Activated CD8-positive, alpha-beta memory T cell treated with anti-CD3 and anti-CD28 coated beads, Interleukin-2, amount 50 U/mL, for 48 hours (primary cell): ENCODE data around the gene HES1.
"Not testable (repeated sequence)": the region's sequence is repeated elsewhere in the genome, so short reads cannot be mapped to it uniquely, and the experiment has no call there.

Source experiments
- DNase-seq: peaks from one replicate; pipeline ENCODE4 v3.0.0-alpha.2; 2020

HES1 gene, protein sequence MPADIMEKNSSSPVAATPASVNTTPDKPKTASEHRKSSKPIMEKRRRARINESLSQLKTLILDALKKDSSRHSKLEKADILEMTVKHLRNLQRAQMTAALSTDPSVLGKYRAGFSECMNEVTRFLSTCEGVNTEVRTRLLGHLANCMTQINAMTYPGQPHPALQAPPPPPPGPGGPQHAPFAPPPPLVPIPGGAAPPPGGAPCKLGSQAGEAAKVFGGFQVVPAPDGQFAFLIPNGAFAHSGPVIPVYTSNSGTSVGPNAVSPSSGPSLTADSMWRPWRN

DNA sequence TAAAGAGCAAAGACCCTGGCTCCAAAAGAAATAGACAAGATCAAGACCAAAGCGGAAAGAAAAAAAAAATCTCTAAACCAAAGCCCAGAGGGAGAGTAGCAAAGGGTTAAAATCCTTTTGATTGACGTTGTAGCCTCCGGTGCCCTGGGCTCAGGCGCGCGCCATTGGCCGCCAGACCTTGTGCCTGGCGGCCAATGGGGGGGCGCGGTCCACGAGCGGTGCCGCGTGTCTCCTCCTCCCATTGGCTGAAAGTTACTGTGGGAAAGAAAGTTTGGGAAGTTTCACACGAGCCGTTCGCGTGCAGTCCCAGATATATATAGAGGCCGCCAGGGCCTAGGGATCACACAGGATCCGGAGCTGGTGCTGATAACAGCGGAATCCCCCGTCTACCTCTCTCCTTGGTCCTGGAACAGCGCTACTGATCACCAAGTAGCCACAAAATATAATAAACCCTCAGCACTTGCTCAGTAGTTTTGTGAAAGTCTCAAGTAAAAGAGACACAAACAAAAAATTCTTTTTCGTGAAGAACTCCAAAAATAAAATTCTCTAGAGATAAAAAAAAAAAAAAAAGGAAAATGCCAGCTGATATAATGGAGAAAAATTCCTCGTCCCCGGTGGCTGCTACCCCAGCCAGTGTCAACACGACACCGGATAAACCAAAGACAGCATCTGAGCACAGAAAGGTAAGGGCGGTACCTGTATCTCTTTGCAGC is at the start of gene HES1:
Gene HES1, plus strand, starts transcription at position 343 of the 713 bp plus-strand sequence. Its CDS starts 233 bp downstream, at position 576.
- peak; percentile 69 for DNase-seq

DNA sequence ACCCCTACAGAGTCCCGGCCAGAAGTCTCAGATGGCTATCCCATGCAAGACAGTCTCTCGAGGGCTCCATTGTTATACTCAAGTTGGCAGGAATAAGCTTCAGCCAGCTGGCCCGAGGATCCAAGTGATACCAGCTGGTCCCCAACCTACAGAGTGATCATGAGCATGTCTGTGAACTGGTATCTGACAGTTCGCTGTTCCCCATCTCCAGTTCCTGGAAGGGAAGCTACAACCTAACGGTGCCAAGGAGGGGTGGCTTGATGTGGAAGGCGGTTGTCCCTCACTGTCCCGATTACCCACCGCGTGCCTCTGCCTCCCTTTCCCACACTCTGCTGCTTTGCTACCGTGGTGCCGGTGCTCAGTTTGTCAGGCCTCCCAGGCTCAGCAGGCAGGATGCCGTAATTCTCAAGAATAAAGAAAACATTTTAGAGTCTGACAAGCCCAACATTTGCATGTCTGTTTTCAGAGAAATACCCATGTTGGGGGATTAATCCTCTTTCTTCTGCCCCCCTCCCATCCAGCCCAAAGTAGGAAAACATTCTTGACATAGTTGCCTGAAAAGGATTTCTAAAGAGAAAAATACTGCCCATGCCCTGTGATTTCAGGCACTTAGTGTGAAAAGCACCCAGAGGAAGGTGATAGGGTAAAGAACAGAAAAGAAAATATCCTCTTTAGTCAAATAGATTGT is 49.4 kb upstream of the HES1 start:
- no peak for DNase-seq

DNA sequence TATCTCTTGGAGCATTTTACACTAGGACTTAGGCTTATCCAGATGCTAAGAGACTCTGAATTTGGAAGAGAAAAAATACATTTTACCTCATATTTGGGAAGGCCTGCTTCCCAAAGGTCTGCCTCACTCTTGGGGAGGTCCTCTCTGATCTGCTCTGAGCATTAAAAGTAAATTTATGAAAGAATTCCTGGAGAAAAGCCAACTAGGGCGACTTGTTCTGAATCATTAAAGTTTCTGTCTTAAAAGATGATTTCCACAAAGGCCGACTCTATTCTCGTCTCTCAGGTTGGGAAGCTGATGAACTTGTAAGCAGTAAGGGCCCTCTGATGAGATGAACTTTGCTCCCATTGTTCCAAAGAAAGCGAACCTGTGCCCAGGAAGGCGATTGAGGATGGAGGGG is 48.7 kb upstream of the HES1 start:
- DNase-seq: no peak

DNA sequence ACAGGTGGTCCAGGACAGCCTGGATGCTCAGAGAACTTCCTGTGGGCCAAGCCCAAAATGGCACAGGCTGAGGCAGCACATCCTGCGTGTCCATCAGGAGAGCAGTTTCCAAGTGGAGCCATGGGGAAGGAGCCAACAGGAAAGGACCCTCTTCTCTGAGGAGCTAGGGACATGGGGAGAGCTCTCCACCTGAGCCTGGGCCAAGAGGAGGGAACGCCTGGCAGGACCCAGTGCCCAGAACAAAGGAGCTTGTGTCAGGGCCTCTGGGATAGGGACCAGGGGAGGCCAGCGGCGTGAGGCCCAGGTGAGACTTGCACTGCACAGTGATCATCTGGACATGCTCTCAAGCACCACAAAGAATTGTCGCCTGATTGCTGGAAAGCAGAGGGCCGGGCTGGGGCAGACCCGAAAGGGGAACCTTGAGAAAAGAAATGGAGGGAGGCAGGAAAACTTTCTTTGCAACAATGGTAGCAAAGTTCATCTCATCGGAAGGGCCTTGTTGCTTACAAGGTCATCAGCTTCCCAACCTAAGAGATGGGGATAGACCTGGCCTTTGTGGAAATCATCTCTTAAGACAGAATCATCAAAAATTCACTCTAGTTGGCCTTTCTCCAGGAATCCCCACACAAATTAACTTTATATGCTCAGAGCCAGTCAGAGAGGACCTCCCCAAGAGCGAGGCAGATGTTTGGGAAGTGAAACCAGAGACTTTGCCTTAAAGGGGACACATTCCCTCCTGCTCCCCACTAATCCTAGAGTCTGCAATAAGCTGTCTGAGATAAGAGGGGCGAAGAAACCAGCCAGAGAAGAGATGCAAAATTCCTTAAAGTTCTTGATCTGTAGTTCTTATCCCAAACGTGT is 47.7 kb upstream of the HES1 start:
- DNase-seq: no peak

DNA sequence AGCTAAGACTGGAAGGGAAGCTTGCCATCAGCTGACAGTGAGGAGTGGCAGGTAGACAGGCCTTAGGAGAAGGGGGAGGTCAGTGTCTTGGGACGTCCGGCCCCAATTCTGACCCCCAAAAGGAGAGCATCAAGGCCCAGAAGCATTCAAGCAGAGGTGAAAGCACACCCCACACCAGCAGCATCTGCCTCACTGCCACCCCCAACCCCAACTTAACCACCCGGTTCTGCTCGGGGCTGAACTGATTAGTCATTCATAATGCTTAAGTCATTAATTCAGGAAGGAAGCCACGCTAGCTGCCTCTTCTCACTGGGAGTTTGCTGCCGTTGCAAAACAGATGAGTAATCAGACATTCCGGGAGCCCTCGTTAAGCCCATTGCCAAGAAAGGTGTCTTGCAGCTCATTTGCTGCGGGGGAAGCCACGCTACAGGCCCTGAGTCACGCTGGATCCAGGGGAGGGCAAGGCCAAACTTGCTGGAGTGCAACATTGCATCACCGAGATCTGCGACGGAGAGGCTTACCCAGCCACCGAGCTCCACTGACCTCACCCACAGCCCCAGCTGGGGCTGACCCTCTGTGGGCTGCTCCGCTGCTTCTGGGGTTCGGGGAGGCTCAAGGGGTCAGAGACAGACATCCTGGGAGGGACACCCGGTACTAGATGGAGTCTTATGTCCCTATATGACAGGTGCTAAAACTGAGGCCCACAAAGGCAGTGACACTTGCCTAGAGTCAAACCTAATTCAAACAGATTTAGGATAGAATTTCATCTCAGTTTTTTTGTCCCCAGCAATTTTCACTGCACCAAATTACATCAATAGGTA is 46.4 kb upstream of the HES1 start:
- no peak for DNase-seq

DNA sequence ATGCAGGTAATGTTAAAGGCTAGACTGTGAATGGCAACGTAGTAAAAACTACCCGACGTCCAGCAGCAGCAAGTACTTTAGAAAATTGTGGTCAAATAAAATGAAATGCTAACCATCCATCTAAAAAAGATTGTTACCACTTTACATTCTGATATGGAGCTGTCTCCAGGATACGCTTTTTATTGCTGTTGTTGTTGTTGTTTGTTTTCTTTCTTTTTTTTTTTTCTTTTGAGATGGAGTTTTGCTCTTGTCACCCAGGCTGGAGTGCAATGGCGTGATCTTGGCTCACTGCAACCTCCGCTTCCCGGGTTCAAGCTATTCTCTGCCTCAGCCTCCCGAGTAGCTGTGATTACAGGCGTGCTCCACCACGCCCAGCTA is 45.8 kb upstream of the HES1 start:
- DNase-seq: not testable (repeated sequence)

DNA sequence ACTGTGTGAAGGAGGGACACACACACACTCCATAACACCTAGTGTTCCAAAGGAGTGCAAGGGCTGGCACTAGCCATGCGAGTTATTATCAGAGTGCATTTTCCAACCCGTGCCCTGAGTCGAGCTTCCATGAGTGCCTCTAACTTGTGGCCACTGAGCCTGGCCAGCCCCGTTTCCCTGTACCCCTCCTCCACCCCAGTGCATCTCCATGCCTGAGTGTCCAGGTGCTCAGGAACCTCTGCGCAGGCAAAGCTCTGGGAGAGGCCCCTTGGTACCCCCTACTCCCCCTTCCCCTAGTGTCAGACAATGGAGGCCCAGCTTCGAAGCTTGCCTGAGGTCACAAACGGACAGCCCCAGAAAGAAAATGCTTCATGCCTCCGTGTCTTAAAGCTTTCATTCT is 45.2 kb upstream of the HES1 start:
- DNase-seq: no peak

DNA sequence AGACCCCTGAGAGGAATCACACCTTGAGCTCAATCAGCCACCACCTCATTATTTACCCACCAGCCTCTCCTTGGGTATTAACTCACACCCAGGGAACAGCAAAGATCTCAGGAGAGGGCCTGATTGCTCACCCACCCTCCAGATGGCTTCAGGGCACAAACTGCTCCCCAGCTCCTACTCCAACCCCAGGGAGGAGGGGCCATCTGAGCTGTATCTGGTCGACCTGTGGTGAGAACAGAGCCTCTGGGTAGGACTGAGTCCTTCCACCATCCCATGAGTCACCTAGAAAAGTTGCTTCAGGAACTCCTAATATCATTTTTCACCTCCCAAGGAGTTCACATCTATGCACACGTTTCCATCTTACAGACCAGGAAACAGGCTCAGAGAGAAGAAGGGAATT is 44.8 kb upstream of the HES1 start:
- no peak for DNase-seq

DNA sequence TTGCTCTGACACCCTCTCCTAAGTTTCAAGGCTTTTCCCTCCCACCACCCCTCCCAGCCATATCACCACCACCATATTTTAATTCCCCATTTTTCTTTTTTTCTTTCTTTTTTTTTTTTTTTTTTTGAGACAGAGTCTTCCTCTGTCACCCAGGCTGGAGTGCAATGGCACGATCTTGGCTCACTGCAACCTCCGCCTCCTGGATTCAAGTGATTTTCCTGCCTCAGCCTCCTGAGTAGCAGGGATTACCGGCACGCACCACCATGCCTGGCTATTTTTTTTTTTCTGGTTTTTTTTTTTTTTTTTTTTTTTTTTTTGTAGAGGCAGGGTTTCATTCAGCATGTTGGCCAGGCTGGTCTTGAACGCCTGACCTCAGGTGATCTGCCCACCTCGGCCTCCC is 44.1 kb upstream of the HES1 start:
- not testable (repeated sequence) for DNase-seq

DNA sequence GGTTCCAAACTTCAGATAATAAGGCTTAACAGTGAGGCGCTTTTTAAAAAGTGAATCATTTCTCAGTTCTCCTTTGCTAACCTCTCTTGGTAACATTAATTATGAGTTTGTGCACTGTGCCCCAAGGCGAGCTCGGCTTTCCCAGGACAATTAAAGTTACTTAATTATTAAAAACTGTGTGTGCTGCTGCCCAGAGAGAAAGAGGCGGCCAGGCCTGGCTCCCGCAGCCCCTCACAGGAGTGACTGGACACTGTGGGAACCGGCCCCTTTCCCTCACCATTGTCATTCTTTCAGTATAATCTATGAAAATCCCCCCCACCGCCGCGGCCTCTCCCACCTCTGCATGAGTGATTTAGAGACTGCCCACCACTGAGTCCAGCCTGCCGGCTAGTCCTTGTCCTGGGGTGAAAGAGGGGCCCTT is 43.1 kb upstream of the HES1 start:
- no peak for DNase-seq

DNA sequence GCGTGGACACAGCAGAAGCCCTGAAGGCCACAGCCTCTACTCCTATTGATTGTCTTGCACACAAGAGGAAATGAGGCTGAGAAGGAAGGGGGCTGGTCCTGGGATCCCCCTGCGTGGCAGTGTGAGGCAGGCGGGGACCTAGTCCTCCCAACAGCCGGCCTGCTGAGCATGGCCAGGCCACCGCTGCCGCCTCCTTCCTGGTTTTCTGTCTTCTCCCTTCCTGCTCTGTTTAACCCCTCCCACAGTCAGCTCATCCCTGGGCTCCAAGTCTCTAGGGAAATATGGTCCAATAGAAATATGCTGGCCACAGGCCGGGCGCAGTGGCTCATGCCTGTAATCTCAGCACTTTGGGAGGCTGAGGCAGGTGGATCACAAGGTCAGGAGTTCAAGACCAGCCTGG is 42.1 kb upstream of the HES1 start:
- no peak for DNase-seq

DNA sequence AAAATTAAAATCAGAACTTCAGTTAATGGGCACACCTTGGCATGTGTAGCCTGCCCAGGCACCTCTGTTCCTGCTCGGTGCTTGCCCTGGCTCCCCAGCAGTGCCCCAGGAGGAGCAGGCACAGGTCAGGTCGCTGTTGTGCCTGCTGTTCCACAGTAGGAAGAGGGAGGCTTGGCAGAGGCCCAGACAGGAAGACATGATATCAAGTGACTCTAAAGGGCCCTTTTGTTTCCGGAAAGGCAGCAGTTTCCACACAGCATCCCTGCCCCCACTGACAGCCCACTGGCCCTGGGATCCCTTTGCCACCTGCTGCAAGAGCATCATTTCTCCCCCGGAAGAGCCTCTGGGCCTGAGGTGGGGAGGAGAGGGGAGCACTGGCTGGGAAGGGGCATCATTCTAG is 40.5 kb upstream of the HES1 start:
- no peak for DNase-seq

DNA sequence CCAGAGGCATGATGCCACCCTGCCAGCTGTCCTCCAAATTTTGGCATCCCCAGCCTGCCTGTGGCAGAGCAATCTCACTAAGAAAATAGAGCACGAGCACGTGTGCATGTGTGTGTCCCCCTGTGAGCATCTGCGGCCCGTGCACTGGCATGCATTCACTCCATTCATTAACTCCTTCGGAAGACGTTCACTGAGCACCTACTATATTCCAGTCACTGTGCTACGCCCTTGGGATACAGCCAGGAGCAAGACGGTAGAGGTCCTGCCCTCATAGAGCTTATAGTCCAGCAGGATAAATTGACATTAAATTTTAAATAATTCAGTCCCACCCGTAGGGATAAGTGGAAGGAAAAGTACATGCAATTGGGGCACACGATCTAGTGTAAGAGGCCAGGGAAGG is 40.0 kb upstream of the HES1 start:
- no peak for DNase-seq

DNA sequence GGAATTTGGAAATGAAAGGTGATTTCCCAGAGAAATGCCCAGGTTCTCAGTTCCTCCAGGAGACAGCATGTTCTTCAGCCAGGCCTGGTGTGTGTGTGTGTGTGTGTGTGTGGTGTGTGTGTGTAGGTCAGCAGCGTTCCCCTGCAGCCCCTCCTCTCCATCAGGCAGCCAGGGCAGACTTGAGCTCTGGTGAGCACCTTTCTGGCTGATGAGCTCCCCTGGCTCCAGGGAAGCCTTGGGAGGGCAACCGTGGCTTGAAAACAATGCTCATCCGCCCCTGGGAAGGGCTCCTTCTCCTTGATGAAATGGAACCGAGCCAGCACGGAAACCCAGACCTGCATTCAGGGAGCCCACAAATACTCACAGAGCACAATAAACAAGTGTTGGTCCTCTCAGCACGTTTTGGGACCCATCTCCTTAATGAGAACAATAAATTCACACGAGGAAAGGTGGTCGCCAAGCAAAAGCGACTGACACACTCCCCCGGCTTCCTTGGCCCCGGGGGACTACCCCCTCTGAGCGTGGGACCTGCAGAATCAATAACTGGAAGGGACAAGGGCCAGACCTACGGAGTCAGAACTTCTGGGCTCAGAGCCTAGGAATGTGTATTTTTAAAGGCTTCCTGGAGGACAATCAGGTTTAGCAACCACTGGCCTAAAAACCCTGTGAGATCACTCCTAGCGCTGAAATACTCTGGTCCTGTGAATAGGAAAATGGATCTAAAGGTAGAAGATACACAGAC is 38.6 kb upstream of the HES1 start:
- DNase-seq: no peak

DNA sequence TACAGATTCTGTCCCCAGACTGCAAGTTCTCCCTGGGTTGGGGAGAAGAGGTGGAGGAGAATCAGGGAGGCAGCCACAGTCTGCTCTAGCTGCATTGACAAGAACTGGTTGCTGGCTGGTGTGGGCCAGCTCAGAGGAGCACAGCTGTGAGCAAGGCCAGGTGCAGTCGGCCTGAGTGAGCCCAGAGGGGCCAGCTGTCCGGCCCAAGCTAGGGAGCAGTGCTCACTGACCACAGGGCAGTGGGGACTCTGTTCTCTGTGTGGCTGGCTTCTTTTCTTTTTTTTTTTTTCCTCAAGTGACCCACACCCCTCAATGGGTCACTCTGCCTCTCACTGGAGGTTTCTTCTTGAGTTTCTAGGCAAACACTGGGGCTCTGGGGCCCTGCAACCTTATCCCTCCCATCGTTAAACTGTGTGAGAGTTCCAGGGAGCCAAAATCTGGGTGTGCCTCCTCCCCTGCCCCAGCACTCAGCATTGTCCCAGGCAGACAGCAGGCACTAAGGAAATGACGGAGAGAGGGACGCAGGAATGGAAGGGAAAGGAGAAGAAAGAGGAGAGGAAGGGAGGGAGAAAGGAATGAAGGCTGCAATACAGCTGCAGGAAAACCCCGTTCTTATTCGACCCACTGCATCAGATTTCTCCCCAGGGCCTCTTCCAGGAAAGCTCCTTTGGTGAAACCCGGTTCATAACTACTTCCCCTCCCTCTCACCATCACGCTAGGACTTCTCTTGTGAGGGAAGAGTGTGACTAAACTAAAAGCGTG is 37.7 kb upstream of the HES1 start:
- DNase-seq: no peak

DNA sequence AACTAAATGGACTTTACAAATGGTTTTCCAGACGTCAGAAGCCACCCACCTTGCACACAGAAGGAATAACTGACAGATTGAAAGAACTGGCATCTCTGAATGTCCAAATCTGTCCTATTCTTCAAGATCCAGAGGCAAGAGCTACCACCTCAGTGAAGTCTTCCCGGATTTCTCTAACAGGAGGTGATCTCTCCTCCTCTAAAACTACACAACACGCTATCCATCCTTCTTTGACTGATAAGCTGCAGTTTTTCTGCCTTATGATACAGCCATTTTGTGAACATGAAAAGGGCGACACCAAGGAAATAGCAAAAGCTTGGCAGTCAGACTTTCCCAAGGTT is 37.1 kb upstream of the HES1 start:
- no peak for DNase-seq

DNA sequence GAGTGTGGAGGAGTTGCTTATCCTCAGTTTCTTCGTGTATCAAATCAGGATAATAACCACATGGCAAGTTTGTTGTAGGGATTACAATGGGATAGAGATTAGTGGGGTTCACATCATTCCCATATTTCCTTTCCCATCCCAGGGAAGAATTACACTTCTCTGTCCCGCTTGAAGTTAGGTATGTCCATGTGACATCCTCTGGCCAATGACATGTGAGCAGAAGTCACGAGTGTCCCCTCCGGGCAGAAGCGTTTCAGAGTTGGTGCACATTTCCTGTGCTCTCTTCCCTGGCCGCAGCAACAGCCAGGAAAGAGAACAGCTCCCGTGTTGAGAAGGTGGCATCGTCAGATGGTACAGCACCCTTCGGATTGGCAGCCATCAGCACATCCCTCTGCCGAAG is 36.7 kb upstream of the HES1 start:
- no peak for DNase-seq

DNA sequence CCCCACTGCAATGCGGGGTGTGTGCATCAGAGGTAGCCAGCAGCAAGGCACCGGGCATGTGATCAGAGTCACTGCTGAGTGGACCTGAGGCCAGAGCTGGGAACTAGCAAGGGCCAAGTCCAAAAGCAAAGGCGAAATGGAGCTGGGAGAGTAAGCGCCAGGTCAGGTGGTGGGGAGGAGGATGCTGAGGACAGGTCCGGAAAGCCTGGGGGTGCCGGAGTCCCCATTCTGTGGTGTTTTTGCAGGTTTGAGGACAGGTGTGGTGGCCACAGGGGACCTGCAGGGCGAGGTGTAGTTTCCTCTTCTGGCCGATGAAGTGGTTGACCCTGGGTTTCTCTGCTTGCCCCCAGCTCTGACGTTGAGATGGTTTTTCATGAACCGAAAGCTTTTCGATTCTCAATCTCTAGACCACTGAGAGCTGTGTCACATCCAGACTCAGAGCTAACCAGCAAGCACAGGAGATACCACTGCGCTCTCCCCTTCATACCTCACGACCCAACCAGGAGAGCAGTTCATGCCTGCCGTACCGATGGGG is 35.0 kb upstream of the HES1 start:
- DNase-seq: no peak

DNA sequence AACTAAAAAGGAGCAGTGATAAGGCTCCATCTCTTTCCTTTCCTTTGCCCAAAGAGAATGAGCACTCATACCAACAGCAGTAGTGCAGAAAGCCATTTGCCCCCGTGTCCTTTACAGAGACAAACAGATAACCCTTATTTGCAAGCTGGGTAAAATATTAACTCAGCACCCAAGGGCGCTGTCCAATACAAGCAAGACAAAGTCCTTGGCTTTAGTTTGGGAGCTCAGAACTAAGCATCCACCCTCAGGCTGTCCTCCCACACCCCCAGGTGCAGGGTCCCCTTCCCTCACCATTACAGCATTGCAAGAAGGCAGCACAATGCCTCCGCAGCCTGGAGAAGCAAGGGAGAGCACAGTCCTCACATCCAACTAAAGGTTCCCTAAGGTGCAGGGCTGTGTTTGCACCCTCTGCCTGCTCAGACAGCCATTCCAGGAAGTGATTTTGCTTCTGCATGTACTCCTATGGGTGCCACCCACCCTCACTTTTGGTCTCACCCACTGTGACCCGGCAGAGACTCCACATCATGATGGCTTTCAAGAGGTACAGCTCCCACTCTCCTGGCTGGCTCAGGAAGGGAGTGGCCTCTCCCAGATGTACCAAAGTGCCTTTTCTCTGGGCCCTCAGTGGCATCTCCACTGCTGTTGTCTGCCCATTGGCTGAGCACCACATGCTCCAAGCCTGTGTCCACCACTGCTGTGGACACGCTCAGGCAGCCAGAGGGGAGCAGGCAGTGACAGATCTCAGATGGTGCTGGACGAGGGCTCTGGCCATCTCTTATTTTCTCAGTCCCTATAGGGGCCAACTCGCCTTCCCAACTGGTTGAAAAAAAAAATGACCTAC is 34.1 kb upstream of the HES1 start:
- no peak for DNase-seq

DNA sequence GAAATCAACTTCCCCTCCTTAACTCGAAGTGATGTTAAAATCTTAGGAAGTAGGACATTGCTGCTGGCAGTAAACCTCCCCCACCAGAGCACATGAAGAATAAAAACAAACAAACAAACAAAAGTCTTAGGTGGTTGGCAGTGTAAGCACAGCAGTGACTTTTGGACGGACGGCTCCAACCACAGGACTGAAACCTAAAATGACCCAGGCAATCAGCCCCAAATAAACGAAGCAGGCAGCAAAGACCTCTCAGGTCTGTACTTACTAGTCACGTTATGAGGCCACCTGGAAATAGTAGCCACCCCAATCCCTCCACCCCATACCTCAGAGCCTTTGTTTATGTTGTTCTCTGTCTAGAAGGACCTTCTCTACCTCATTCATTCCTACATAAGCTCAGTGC is 33.5 kb upstream of the HES1 start:
- DNase-seq: no peak
